Psoas muscle (tissue), 8 donors: Measurements from ENCODE around the gene RIN3. TPM values are rescaled to one million over a fixed set of nuclear protein-coding genes. Genes with fewer than 3 reads are reported as not detected.

Experiments used
- ATAC-seq, 4 donors: fragments of 200-7000 bp; cut with Tn5 transposase; one replicate each; pipeline ENCODE4 v1.9.1; 2020; ENCODE audit warnings: moderate library complexity in 3 of 4, mild to moderate bottlenecking in 2 of 4
- DNase-seq, 2 donors: peaks; one replicate each; pipeline ENCODE4 v3.0.0-alpha.2; 2020
- H3K27ac ChIP-seq: fragments of 200-600 bp; one replicate; pipeline ENCODE4 v1.8.0; 2022
- H3K27me3 ChIP-seq, 3 donors: fragments of 200-600 bp in 1 of 3; one replicate each; pipeline versions ENCODE4 v1.6.1 to v1.8.0; 2013 to 2022; ENCODE audit warnings: low read length in 2 of 3, mild to moderate bottlenecking in 2 of 3, moderate library complexity in 1 of 3; ENCODE audit not compliant: insufficient read depth in 3 of 3
- H3K36me3 ChIP-seq, 2 donors: fragments of 200-600 bp in 1 of 2; one replicate each; pipeline versions ENCODE4 v1.6.1 to v1.8.0; 2013 to 2022; ENCODE audit warnings: low read depth in 1 of 2, mild to moderate bottlenecking in 1 of 2, moderate library complexity in 1 of 2; ENCODE audit not compliant: insufficient read depth in 1 of 2
- H3K4me1 ChIP-seq: fragments of 200-600 bp; one replicate; pipeline ENCODE4 v1.8.0; 2022
- H3K4me3 ChIP-seq: fragments of 200-600 bp; one replicate; pipeline ENCODE4 v1.8.0; 2022; ENCODE audit warnings: mild to moderate bottlenecking
- H3K9me3 ChIP-seq: fragments of 200-600 bp; one replicate; pipeline ENCODE4 v1.8.0; 2022
- CTCF ChIP-seq: fragments of 200-600 bp; IDR thresholded peaks from one replicate; pipeline ENCODE4 v1.8.0; 2022; ENCODE audit warnings: antibody characterized with exemption
- WGBS, 3 donors: extraction: QIAGEN DNeasy Blood & Tissue Kit; methylation state at CpG; one replicate each; pipeline versions ENCODE4 v1.1.6 to v1.1.7; 2013; 5-methylcytosine and 5-hydroxymethylcytosine counted together
- intact Hi-C, 2 donors: fragments of 100-400 bp; cut with DNase I; formaldehyde crosslinking; loops; one replicate each; pipeline versions ENCODE4 v1.11.0 to v1.14.2; 2022
- polyA plus RNA-seq, 3 donors: library from polyadenylated mRNA; stranded (reverse); fragments of 200-250 nt; gene quantifications; one replicate each; pipeline ENCODE4 v1.2.3, GENCODE V29; 2013
- total RNA-seq, 4 donors: library from RNA; stranded (reverse); fragmentation: NEBNext Ultra II Directional in 2 of 4; extraction: Animal tissue kit (Norgen Biotek cat#: 25700) in 2 of 4; gene quantifications; one replicate each; pipeline versions ENCODE4 v1.2.1 to v1.2.4, GENCODE V29; 2021 to 2023
- donor health status: healthy with polysubstance abuse.
- donor health status: DM: no; HTN: no; CAD: no; lungs with moderate emphysema.
- donor health status: Bipolar disorder and iron deficiency.
- donor health status: healthy.
- donor health status: DM: yes; HTN: yes; CAD: no.
- donor health status: DM: no; HTN: no; CAD: no.
- donor health status: DM: no; HTN: no; CAD: no.
- donor health status: DM: yes; HTN: yes; CAD: no.

RIN3 gene
- total and polyA plus RNA-seq, 7 donors = 1.2 to 8.7 (median 3.8) TPM

- no peak overlapping the region for H3K27ac ChIP-seq
- no peaks in the 10 kb centered on the region for H3K36me3 ChIP-seq
- ATAC-seq (no peak), DNase-seq (no peak)
- H3K27me3 ChIP-seq = no peaks in the 10 kb centered on the region
- intact Hi-C loops = no loop called here
- WGBS, 3 donors = 78 to 89% (median 81%) methylated on average over 4 of the region's 4 CpGs
- H3K4me1 ChIP-seq = peaks cover 5% of the 10 kb centered on the region
- no peaks in the 10 kb centered on the region for H3K9me3 ChIP-seq
- H3K4me3 ChIP-seq = no peak overlapping the region
- TF ChIP-seq CTCF = no peak
Measured at GRCh38 chr14:92507174-92507768, 6.3 kb upstream of the RIN3 start.

GRCh38 chr14:92510972-92511371 is 2.6 kb upstream of the RIN3 start:
- H3K4me3 ChIP-seq = no peak overlapping the region
- ATAC-seq (no peak), DNase-seq (no peak)
- WGBS, 3 donors = 93 to 100% (median 98%) methylated on average over 2 of the region's 2 CpGs
- intact Hi-C loops = no loop called here
- no peaks in the 10 kb centered on the region for H3K4me1 ChIP-seq
- H3K36me3 ChIP-seq = no peaks in the 10 kb centered on the region
- H3K9me3 ChIP-seq = no peaks in the 10 kb centered on the region
- peaks cover 0 to 16% (median 9%) of the 10 kb centered on the region in 3 donors for H3K27me3 ChIP-seq
- H3K27ac ChIP-seq = peak overlapping the region; percentile 51
- TF ChIP-seq CTCF = no peak

GRCh38 chr14:92511453-92512238 is 1.9 kb upstream of the RIN3 start:
- ATAC-seq = peak in 2 of 4 donors; percentile 37 to 44

GRCh38 chr14:92512807-92513203 is 776 bp upstream of the RIN3 start:
- no peak for TF ChIP-seq CTCF
- 63 to 81% (median 73%) methylated on average over 9 of the region's 9 CpGs for WGBS, 3 donors
- ATAC-seq (no peak), DNase-seq (no peak)
- Histone ChIP-seq H3K36me3 (no peaks in the 10 kb centered on the region), H3K9me3 (no peaks in the 10 kb centered on the region), H3K4me1 (no peaks in the 10 kb centered on the region), H3K27me3 (peaks cover 0 to 16% (median 9%) of the 10 kb centered on the region in 3 donors), H3K4me3 (peak overlapping the region; percentile 74), H3K27ac (peak overlapping the region; percentile 68)
- intact Hi-C loops = no loop called here

More at GRCh38 chr14:92511453-92512238, 1.9 kb upstream of the RIN3 start:
- Histone ChIP-seq H3K9me3 (no peaks in the 10 kb centered on the region), H3K36me3 (no peaks in the 10 kb centered on the region), H3K27ac (peak overlapping the region; percentile 51), H3K4me3 (no peak overlapping the region), H3K4me1 (no peaks in the 10 kb centered on the region), H3K27me3 (peaks cover 0 to 16% (median 9%) of the 10 kb centered on the region in 3 donors)
- DNase-seq = no peak
- no peak for TF ChIP-seq CTCF
- intact Hi-C loops = no loop called here
- WGBS, 3 donors = 60 to 74% (median 60%) methylated on average over 6 of the region's 6 CpGs
